ENCODE results near the gene PLA2G4F. TPM values are rescaled to one million over a fixed set of nuclear protein-coding genes. Genes with fewer than 3 reads are reported as not detected.

PLA2G4F gene
- total RNA-seq, 1 experiment from 2014 or later: not detected

GRCh38 chr15:42152921-42153698 lies 3.3 kb downstream of the PLA2G4F start:
- Mint-ChIP-seq H3K36me3 (ENCODE audit: insufficient read depth in 1 of 3, low read depth in 3 of 3) (no peaks in the 10 kb centered on the region), H3K4me1 (peaks cover 6 to 9% of the 10 kb centered on the region in 2 experiments; a peak in 3 of 4 replicates), H3K27ac (no peak overlapping the region; a peak in 1 of 7 replicates), H3K4me3 (no peak overlapping the region), H3K27me3 (ENCODE audit: low read depth) (no peaks in the 10 kb centered on the region; the same call in 1 of the 2 replicates), H3K9me3 (no peaks in the 10 kb centered on the region)
- H2BK20ac ChIP-seq (ENCODE audit: low read depth, low read length, poor library complexity, severe bottlenecking): no peak overlapping the region
- H2BK12ac ChIP-seq (ENCODE audit: insufficient read length, low read depth, low read length): no peak overlapping the region
- no CpG with 5 or more reads among the region's 11 CpGs for WGBS (ENCODE audit: extremely low coverage, insufficient read length, low lambda C conversion rate)
- H3K23ac ChIP-seq (ENCODE audit: insufficient read length, low read depth, low read length): no peak overlapping the region
- H4K5ac ChIP-seq (ENCODE audit: insufficient read length, low read depth, low read length): no peak overlapping the region
- no peaks in the 10 kb centered on the region for H3K27me3 ChIP-seq (ENCODE audit: insufficient read depth, low read length)
- H3K4me1 ChIP-seq (ENCODE audit: insufficient read depth, low read length): no peaks in the 10 kb centered on the region
- H2BK15ac ChIP-seq (ENCODE audit: low read depth, low read length): no peak overlapping the region
- no peak overlapping the region for H3K14ac ChIP-seq (ENCODE audit: insufficient read depth, low read length)
- H3K9ac ChIP-seq (ENCODE audit: extremely low read depth, insufficient read length, low read length): no peak overlapping the region
- H2BK120ac ChIP-seq (ENCODE audit: low read depth, low read length, poor library complexity, severe bottlenecking): no peak overlapping the region
- H3K56ac ChIP-seq (ENCODE audit: insufficient read length, low read depth, low read length): no peak overlapping the region
- no peaks in the 10 kb centered on the region for H3K23me2 ChIP-seq (ENCODE audit: insufficient read length, low read depth, low read length, poor library complexity, severe bottlenecking)
- DNase-seq: no peak
- no peaks in the 10 kb centered on the region for H4K20me1 ChIP-seq (ENCODE audit: control insufficient read depth, insufficient read depth, insufficient read length)
- H3K4ac ChIP-seq (ENCODE audit: low read depth, low read length): no peak overlapping the region
- H2BK5ac ChIP-seq (ENCODE audit: insufficient read length, low read length): no peak overlapping the region
- H3K79me2 ChIP-seq (ENCODE audit: insufficient read depth, low read length): no peaks in the 10 kb centered on the region
- no peaks in the 10 kb centered on the region for H3K9me3 ChIP-seq (ENCODE audit: control insufficient read depth, low read depth, low read length)
- H2AK5ac ChIP-seq (ENCODE audit: insufficient read length, low read length): no peak overlapping the region
- no peaks in the 10 kb centered on the region for H3K79me1 ChIP-seq (ENCODE audit: insufficient read depth, low read depth, low read length, poor library complexity, severe bottlenecking)
- no peak overlapping the region for H3K18ac ChIP-seq (ENCODE audit: insufficient read length, low read depth, low read length)
- H4K91ac ChIP-seq (ENCODE audit: insufficient read length, low read depth, low read length): no peak overlapping the region
- H3K4me2 ChIP-seq (ENCODE audit: insufficient read depth, insufficient read length, low read length): no peak overlapping the region
- no peak overlapping the region for H3T11ph ChIP-seq (ENCODE audit: low read length)
- no peak for TF ChIP-seq CTCF (conservative IDR thresholded peaks at IDR 0.05)
- H3K27ac ChIP-seq (ENCODE audit: insufficient read length, low read depth, low read length): no peak overlapping the region
- no peak overlapping the region for H4K8ac ChIP-seq (replicated peaks; ENCODE audit: insufficient read length, low read depth, low read length)
- no peak overlapping the region for H2AFZ ChIP-seq (ENCODE audit: low read length)
